Lung (tissue), 12 donors: Measurements from ENCODE around the gene PTPRC. TPM values are rescaled to one million over a fixed set of nuclear protein-coding genes. Genes with fewer than 3 reads are reported as not detected.

Source experiments
- ATAC-seq: fragments of 200-7000 bp; cut with Tn5 transposase; one replicate; pipeline ENCODE4 v1.9.1; 2020; ENCODE audit warnings: moderate number of reproducible peaks; ENCODE audit not compliant: insufficient read depth, low FRiP score
- DNase-seq, 3 donors: peaks; one replicate each; pipeline ENCODE4 v3.0.0-alpha.2; 2013 to 2017
- H3K27ac ChIP-seq, 2 donors: one replicate each; pipeline ENCODE4 v1.5.1; 2013; ENCODE audit warnings: mild to moderate bottlenecking in 2 of 2, moderate library complexity in 2 of 2, control low read depth in 1 of 2, inconsistent platforms in 1 of 2, low read depth in 1 of 2, low read length in 1 of 2
- H3K27me3 ChIP-seq, 3 donors: one replicate each; pipeline ENCODE4 v1.5.1; 2013; ENCODE audit warnings: low read length in 2 of 3; ENCODE audit not compliant: control insufficient read depth in 3 of 3, insufficient read depth in 3 of 3
- H3K36me3 ChIP-seq, 4 donors: one replicate each; pipeline ENCODE4 v1.5.1; 2013; ENCODE audit warnings: low read length in 4 of 4, mild to moderate bottlenecking in 1 of 4, moderate library complexity in 1 of 4; ENCODE audit not compliant: control insufficient read depth in 4 of 4, insufficient read depth in 4 of 4
- H3K4me1 ChIP-seq, 5 donors: one replicate each; pipeline ENCODE4 v1.5.1; 2013; ENCODE audit warnings: low read length in 5 of 5, mild to moderate bottlenecking in 2 of 5, moderate library complexity in 1 of 5; ENCODE audit not compliant: control insufficient read depth in 5 of 5, insufficient read depth in 5 of 5
- H3K4me3 ChIP-seq: one replicate; pipeline ENCODE4 v1.5.1; 2013; ENCODE audit warnings: mild to moderate bottlenecking, control low read depth, moderate library complexity
- H3K9ac ChIP-seq, 2 donors: one replicate each; pipeline ENCODE4 v1.5.1; 2013; ENCODE audit warnings: low read length in 2 of 2, control low read depth in 1 of 2; ENCODE audit not compliant: insufficient read depth in 1 of 2
- H3K9me3 ChIP-seq, 4 donors: one replicate each; pipeline ENCODE4 v1.5.1; 2013; ENCODE audit warnings: low read length in 3 of 4, mild to moderate bottlenecking in 1 of 4, moderate library complexity in 1 of 4; ENCODE audit not compliant: control insufficient read depth in 4 of 4, insufficient read depth in 3 of 4
- CTCF ChIP-seq: IDR thresholded peaks from 2 replicates; pipeline ENCODE4 v1.5.1; 2012; ENCODE audit warnings: mild to moderate bottlenecking; ENCODE audit errors: control extremely low read depth, extremely low read depth
- WGBS, 2 donors: extraction: QIAGEN DNeasy Blood & Tissue Kit; methylation state at CpG; one replicate each; pipeline ENCODE4 v1.1.7; 2013; 5-methylcytosine and 5-hydroxymethylcytosine counted together
- polyA plus RNA-seq, 2 donors: library from polyadenylated mRNA; stranded (reverse); fragments of 200-250 nt; gene quantifications; one replicate each; pipeline ENCODE4 v1.2.1, GENCODE V29; 2013
- total RNA-seq, 2 donors: library from RNA; depleted of rRNA in 1 of 2; stranded (reverse); fragments of >200 nt in 1 of 2; gene quantifications; one replicate each; pipeline ENCODE4 v1.2.1, GENCODE V29; 2014 to 2021
- donor health status: control.
- donor health status: control.
- donor health status: Bipolar disorder and iron deficiency.
- donor health status: healthy.
- donor health status: DM: yes; HTN: yes; CAD: no.

The PTPRC gene
- total and polyA plus RNA-seq, 4 donors, result 8.2 to 142 (median 86.1) TPM

- WGBS, 2 donors, result 68 to 71% methylated on average over 5 of the region's 5 CpGs
- Histone ChIP-seq H3K27ac (peak overlapping the region in 1 of 2 donors; percentile 52), H3K4me3 (no peak overlapping the region), H3K9ac (no peak overlapping the region), H3K36me3 (no peaks in the 10 kb centered on the region), H3K4me1 (no peaks in the 10 kb centered on the region), H3K27me3 (no peaks in the 10 kb centered on the region), H3K9me3 (no peaks in the 10 kb centered on the region)
- ATAC-seq, result peak; percentile 70
- no peak for TF ChIP-seq CTCF
- no peak for DNase-seq
These were observed 30.3 kb downstream of the PTPRC start for GRCh38 chr1:198669023-198669698.

GRCh38 chr1:198669771-198670170 lies 30.9 kb downstream of the PTPRC start:
- no peak for ATAC-seq
- H3K27me3 ChIP-seq, result no peaks in the 10 kb centered on the region
- 66 to 95% methylated on average over 2 of the region's 2 CpGs for WGBS, 2 donors

GRCh38 chr1:198671136-198671535 lies 32.3 kb downstream of the PTPRC start:
- Histone ChIP-seq H3K36me3 (no peaks in the 10 kb centered on the region), H3K27me3 (no peaks in the 10 kb centered on the region), H3K9me3 (no peaks in the 10 kb centered on the region), H3K9ac (no peak overlapping the region), H3K4me1 (no peaks in the 10 kb centered on the region), H3K4me3 (no peak overlapping the region), H3K27ac (no peak overlapping the region)
- ATAC-seq, result no peak
- DNase-seq, result no peak
- TF ChIP-seq CTCF, result no peak
- 26 to 55% methylated on average over 1 of the region's 1 CpG for WGBS, 2 donors

More at GRCh38 chr1:198669771-198670170, 30.9 kb downstream of the PTPRC start:
- no peaks in the 10 kb centered on the region for H3K9me3 ChIP-seq
- no peaks in the 10 kb centered on the region for H3K36me3 ChIP-seq
- DNase-seq, result no peak
- H3K4me3 ChIP-seq, result no peak overlapping the region
- no peak for TF ChIP-seq CTCF
- H3K27ac ChIP-seq, result no peak overlapping the region
- no peaks in the 10 kb centered on the region for H3K4me1 ChIP-seq
- no peak overlapping the region for H3K9ac ChIP-seq

GRCh38 chr1:198672124-198672523 lies 33.3 kb downstream of the PTPRC start:
- H3K4me3 ChIP-seq, result no peak overlapping the region
- no peaks in the 10 kb centered on the region for H3K9me3 ChIP-seq
- 80 to 81% methylated on average over 3 of the region's 3 CpGs for WGBS, 2 donors
- H3K27me3 ChIP-seq, result no peaks in the 10 kb centered on the region
- H3K36me3 ChIP-seq, result no peaks in the 10 kb centered on the region
- no peak overlapping the region for H3K9ac ChIP-seq
- DNase-seq (no peak), ATAC-seq (no peak)
- H3K4me1 ChIP-seq, result no peaks in the 10 kb centered on the region
- TF ChIP-seq CTCF, result no peak
- H3K27ac ChIP-seq, result no peak overlapping the region
